G401 (cell line): Measurements from ENCODE around the gene DOCK7. TPM values are rescaled to one million over a fixed set of nuclear protein-coding genes. Genes with fewer than 3 reads are reported as not detected.
A peak's percentile ranks its signal among the peaks of the same experiment; 100 is the strongest.

Experiments
- DNase-seq: peaks from one replicate; pipeline ENCODE4 v3.0.0-alpha.2; 2015; ENCODE audit warnings: low spot score
- in situ Hi-C: cut with HindIII; loops from 2 replicates; pipeline ENCODE4 v1.10.0; 2016; ENCODE audit warnings: low sequenced_read_pairs, mixed read lengths
- total RNA-seq: library from RNA; depleted of rRNA; stranded (reverse); fragments of >200 nt; shearing (Covaris generic); gene quantifications from 2 replicates; pipeline ENCODE4 v1.2.3, GENCODE V29; 2014

The DOCK7 gene
- total RNA-seq, 1 experiment from 2014 or later = 24.7 TPM

DNA sequence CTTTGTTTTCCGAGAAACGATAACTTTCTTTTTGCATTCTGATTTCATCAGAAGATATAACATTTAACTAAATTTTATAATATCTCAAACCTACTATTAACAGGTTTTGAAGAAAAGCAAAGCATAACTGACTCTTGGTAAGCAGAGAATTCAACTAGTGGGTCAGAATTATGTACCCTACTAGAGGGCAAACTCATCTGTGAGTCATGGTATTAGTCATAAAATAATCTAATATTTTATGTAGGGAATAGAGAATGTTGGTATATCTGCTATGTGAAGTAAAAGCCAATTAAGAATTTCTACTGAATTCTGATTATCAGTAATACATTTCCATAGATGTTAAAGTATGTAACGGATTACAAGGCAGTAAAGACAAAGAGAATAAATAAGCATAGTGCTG is 194.5 kb downstream of the DOCK7 start:
- in situ Hi-C loops = no loop called here

DNA sequence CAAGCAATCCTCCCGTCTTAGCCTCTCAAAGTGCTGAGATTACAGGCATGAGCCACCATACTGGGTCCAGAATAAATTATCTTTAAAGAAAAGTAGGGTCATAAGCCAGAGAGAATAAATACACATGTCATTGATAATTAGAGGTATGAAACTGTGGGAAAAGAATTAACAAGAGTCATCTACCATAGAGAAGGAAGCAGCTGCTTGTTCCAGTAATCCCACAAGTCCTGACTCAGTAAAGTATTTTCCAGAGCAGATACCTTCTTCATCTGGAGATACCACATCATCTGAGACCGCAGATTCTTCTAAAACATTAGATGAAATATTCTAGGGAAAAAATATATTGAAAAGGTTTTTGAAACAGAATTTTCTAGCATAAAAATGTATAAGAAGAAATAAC is 195.7 kb downstream of the DOCK7 start:
- in situ Hi-C loops = no loop called here
- DNase-seq = no peak

More for the DNA sequence above, 194.5 kb downstream of the DOCK7 start:
- no peak for DNase-seq

DNA sequence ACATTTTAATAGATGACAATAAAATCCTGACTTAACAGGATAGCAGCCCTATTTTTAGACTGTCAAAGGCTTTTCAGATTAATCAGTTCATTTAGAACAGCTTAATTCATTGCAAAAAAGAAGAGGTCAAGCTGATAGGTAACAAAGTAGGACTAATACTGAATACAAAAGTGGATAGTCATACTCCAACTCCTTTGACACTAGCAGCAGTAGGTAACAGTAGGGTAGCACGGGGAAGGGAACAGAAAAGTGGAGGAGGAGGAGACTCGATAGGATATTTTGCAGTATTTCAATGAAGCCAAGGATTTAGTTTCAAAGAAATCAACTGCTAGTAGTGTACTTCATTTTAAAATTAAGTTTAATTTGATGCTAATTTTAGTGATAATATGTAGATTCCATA is 200.2 kb downstream of the DOCK7 start:
- DNase-seq = no peak
- in situ Hi-C loops = no loop called here

DNA sequence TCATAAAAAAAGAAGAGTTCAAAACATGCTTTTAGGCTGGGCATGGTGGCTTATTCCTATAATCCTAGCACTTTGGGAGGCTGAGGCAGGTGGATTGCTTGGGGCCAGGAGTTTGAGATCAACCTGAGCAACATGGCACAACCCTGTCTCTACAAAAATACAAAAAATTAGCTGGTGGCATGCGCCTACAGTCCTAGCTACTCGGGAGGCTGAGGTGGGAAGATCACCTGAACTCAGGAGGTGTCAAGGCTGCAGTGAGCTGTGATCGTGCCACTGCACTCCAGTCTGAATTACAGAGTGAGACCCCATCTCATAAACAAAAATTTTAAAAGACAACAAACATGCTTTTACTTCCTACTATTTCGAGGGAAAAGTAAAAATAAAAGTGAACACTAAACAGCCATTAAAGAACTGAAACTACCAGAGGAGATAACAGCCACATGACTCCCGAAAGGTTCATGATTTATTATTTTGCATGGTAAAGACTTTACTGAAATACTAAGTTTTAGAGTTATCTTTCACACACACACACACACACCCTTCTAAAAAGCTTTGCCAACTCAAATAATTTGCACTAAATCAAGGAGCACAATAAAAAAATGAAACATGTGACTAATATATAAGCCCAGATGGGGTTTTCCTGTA is 203.2 kb downstream of the DOCK7 start:
- in situ Hi-C loops = no loop called here
- no peak for DNase-seq

DNA sequence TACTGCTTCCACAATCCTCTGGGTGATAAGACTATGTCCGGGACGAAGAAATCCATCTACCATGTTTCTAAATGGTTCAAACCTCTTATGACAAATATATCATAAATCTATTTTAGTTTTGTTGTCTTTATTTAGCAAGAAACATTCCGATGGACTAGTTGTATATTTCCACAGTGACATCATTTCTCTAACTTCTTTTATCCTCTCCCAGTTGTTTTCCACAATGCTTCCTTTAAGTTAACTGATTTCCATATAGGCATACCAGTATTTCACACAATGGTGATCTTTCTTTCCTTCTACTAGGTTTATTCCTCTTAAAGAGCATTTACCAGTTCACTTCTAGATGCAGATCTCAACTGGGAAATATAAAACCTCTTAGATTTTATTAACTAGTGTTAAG is 206.5 kb downstream of the DOCK7 start:
- DNase-seq = no peak
- in situ Hi-C loops = no loop called here

DNA sequence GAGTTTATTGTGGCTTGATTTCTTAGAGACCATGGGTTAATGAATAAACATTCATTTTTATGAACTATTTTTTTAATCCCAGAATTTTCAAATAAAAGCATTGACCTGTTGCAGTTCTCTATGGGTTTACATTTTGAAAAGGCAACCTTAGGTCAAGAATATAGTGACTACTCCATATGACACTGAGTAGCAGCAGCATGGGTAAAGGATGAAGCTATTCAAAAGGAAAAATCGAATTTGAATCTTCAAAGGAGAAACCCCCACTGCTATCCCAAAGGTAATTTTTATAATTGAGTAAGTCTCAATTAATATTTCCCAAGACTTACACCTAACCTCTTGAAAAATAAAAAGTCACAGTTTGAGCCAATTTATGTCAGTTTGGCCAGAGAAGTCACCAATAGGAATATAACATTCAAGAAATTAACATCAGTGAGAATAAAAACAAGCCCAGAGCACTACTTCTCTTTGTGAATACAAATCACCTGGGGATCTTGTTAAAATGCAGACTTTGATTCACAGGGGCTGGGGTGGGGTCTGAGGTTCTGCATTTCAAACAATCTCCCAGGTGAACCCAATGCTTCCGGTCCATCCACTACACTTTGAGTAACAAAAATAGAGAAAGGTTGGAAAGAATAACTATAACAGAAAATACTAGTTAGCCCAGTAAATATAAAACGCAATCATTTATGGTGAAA is 211.5 kb downstream of the DOCK7 start:
- in situ Hi-C loops = no loop called here
- DNase-seq = no peak

DNA sequence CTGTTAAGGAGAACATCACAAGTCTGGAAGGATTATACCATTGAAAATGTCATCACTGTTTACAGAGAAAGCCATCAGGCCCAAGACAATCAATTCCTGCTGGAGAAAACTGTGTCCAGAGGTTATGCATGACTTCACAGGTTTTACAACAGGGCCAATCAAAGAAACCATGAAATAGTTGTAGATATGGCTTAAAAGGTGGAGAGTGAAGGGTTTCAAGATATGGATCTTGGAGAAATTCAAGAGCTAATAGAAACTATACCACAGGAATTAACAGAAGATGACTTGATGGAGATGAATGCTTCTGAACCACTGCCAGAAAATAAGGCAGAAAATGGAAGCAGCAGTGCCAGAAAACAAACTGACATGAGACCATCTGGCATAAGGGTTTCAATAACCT is 221.1 kb downstream of the DOCK7 start:
- in situ Hi-C loops = no loop called here
- peak; percentile 19 for DNase-seq

DNA sequence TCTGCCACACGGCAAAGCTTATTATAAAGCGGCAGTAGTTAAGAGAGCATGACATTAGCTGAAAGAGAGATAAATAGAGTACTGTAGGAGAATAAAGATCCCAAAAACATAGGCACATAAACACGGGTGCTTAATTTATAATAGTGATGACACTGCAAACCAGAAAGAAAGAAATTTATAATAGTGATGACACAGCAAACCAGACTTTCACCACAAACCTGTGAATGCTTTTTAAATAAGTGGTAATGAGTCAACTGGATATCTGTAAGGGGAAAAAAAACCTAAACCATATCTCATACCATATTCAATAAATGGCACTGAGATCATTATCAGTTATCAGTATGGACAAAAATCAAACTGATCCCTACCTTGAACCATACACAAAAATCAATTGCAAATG is 225.8 kb downstream of the DOCK7 start:
- in situ Hi-C loops = no loop called here
- no peak for DNase-seq

DNA sequence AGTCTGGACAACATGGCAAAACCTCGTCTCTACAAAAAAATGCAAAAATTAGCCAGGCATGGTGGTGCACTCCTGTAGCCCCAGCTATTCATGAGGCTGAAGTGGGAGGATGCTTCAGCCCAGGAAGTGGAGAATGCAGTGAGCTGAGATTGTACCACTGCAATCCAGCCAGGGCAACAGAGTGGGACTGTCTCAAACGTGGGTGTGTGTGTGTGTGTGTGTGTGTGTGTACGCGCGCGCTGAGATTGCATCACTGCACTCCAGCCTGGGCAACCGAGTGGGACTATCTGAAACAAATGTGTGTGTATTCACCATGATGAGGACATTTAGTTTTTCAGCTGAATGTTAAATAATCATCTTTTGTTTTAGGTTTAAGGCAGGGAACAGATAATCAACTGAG is 230.2 kb downstream of the DOCK7 start:
- in situ Hi-C loops = no loop called here
- DNase-seq = no peak

DNA sequence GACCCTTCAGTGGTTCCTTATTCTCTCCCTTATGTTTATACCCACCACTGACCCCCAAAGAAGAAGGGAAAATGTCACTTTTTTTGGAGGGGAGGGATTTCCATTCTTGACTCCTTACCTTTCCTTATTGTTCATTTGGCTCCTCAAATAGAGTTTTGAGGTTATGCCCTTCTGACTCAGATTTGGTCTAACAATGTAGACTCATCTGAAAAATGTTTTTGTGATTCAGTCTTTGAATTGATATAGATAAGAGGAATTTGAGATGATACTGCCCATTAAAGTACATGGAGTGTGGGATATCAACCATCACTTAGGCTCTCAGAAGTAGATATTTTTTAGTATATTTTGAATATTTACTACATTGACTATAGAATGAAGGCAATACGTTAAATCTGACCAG is 235.2 kb downstream of the DOCK7 start:
- no peak for DNase-seq
- in situ Hi-C loops = no loop called here

DNA sequence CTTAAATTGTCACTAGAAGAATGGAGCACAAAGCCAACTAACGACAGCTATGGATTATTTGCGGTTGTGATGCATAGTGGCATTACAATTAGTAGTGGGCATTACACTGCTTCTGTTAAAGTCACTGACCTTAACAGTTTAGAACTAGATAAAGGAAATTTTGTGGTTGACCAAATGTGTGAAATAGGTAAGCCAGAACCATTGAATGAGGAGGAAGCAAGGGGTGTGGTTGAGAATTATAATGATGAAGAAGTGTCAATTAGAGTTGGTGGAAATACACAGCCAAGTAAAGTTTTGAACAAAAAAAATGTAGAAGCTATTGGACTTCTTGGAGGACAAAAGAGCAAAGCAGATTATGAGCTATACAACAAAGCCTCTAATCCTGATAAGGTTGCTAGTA is 237.9 kb downstream of the DOCK7 start:
- DNase-seq = no peak
- in situ Hi-C loops = no loop called here

DNA sequence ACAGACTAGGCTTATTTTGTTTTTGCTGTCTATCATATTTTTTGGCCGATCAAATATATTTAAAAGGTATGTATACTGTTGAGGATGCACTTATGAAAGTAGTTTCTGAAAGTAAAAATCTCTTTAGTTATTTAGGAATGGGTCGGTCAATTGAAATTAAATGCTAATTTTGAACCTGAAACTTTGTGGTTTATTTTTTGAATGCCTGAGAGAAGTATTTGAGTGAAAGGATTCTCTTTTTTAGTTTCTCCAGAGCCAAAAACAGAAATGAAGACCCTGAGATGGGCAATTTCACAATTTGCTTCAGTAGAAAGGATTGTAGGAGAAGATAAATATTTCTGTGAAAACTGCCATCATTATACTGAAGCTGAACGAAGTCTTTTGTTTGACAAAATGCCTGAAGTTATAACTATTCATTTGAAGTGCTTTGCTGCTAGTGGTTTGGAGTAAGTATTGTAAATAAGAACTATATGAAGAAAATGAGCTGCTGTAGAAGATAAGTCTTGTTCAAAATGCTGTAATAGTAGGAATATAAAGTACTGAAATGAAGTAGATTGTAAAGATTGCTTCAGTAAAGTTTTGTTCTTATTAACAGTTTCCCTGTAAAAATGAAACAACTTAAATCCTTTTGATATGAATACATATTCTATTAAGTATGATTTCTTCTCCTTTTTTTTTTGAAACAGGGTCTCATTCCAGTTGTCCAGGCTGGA is 239.8 kb downstream of the DOCK7 start:
- DNase-seq = no peak
- in situ Hi-C loops = no loop called here

DNA sequence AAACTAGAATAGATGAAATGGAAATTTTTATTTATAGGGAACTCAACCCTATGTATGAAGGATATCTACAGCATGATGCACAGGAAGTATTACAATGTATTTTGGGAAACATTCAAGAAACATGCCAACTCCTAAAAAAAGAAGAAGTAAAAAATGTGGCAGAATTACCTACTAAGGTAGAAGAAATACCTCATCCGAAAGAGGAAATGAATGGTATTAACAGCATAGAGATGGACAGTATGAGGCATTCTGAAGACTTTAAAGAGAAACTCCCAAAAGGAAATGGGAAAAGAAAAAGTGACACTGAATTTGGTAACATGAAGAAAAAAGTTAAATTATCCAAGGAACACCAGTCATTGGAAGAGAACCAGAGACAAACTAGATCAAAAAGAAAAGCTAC is 243.5 kb downstream of the DOCK7 start:
- in situ Hi-C loops = no loop called here
- no peak for DNase-seq

DNA sequence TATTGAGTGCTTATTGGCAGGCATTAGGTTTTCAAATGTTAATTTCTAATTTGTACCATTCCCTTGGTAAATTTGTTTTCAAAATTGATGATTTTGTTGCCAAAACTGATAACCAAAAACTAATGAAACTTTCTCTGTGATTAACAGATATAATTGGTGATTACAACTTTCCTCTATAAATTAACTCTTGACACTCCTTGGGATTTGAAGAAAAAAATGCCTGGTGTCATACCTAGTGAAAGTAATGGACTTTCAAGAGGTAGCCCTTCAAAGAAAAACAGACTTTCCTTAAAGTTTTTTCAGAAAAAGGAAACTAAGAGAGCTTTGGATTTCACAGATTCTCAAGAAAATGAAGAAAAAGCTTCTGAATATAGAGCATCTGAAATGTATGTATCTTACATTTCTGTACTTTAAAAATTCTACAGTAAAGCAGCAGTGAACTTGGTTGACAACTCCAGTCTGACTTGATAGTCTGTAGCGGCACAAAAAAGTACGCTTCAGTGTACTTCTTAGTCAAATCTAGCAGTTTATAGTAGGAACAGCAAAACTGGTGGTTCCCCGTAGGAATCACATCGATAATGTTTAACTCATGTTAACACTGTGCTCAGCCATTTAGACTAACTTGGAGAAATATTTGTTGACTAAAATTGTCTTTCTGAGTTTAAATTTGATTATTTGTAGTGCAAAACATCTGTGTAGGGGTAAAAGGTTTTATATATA is 248.4 kb downstream of the DOCK7 start:
- in situ Hi-C loops = no loop called here
- DNase-seq = no peak

DNA sequence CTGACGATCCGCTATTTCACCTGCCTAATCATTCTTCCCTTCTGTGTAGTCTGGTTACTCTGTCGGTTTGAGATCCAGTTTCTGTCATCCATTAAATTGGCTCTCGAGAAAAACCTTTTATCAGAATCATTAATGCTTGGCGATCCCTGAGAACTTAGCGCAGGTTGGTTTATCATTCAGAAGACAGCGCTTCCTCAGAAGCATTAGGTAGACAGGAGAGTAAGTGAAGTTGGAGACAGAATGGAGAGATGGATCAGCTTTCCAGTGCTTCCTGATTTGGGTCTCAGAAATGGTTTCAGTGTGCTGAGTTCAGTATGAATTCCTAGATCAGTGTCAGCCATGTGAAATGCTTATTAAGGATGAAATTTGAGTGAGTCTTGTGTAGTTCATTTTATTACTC is 250.0 kb downstream of the DOCK7 start:
- peak; percentile 23 for DNase-seq
- in situ Hi-C loops = no loop called here

DNA sequence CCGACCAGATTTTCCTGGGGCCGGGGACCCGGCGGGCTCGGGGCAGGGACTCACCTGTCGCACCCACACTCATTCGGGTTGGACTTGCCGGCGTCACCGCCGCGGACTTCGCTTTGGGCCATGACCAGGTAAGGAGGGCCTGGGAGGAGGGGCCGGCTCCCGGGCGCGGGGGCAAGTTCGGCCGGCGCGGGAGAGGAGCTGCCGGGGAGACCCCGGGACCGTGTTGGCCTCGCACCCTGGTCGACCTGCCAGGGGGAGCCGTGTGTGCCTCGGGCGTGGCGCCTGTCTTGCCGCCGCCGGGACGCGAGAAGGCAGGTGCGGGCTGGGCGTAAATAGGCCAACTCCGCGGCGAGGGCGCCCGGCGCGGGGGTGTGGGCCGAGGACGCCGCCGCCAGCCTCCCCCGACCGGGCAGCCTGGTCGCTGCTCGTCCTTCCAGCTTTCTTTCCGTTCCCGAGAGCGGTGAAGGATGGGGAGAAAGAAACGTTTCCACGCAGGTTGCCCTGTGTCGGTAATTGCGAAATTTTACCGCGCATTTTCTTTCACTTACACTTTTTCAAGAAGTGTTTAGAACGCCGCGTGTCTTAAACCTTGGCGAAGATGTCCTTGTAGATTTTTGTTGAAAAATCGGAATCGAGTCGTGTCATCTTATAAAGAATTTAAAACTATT is 250.8 kb downstream of the DOCK7 start:
- DNase-seq = peak; percentile 16
- in situ Hi-C loops = no loop called here

DNA sequence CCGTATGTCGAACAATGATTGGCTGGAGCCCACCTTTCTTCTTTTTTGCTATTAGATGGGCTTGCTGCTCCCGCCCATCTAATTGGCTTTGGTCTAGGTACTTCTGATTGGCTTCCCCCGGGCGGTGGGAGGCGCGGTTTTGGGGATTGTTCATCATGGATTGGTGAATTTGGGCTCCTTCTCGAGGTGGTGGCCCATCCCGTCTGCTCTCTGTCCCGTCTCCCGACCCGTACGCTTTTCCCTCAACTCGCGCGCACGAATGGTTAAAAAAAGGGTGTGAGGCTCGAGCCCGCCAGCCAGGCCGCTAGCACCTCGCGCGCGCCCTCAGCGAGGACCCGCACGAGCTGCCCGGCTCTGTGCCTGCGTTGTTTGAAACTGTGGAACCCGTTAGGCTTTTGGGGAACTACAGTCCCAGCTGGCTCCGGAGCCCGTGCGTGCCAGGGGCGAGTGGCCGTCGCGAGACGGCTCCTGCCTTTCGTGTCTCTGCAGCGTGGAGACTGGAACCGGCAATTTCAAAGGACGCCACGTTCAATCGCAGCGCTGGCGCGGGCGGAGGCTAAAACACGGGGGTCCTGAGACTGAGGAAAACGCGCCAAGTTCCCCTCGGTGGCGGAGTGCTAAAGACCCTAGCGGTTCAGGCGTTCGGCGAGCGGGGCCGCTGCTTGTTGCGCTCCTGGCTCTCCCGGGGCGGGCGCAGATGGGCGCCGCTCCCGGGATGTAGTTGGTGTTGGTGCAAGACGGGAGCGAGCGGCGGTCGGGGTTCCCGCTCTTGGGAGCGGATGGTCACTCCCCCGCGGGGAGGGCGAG is 251.5 kb downstream of the DOCK7 start, which contains the start of gene USP1:
Gene USP1 (plus strand): TSS at position 584 of the 807 bp plus-strand sequence. CDS start 2,819 bp downstream, outside the sequence.
- peak; percentile 100 for DNase-seq
- in situ Hi-C loops = no loop called here

DNA sequence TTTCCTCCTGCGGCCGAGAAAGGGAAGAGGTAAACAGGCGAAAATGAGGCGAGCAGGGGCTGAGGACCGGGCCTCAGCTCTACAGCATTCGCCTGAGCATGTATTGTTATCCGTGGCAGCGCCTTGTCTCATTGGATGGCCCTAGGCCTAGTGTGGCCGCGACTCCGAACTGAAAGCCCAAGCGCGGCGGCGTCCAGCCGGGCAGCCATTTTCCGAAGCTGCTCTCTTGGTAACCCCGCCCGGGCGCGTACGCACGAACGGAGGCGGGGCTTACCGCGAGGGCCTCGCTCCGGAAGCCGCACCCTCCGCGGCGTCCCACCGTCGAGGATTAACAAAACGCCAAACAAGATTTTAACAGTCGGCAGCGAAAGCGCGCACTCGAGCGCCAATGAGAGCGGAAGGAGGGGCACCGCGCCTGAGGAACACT is 252.1 kb downstream of the DOCK7 start:
- no peak for DNase-seq
- in situ Hi-C loops = no loop called here
